H1 (cell line): ENCODE measurements around the gene UBR2. TPM values are rescaled to one million over a fixed set of nuclear protein-coding genes. Genes with fewer than 3 reads are reported as not detected.

ENCODE experiments used
- TBP ChIP-seq: IDR thresholded peaks from 2 replicates; pipeline ENCODE4 v1.6.1; 2011; ENCODE audit warnings: low read depth, low read length, improper control_type of control experiment
- polyA plus RNA-seq, 7 experiments: library from polyadenylated mRNA; depleted of rRNA in 3 of 7; stranded (reverse) in 5 of 7; unstranded in 2 of 7; fragments of >200 nt in 5 of 7; fragments of 200-250 nt in 2 of 7; gene quantifications; 1 replicate in 5 of 7; 2 replicates in 1 of 7; 4 replicates in 1 of 7; pipeline versions ENCODE4 v1.2.1 to v1.2.3, GENCODE V29; 2011 to 2013; ENCODE audit warnings: missing spikeins in 2 of 7, mixed read lengths in 2 of 7
- total RNA-seq: library from RNA; stranded (reverse); fragmentation: NEBNext Ultra II Directional; extraction: Animal tissue kit (Norgen Biotek cat#: 25700); gene quantifications from 2 replicates; pipeline ENCODE4 v1.2.1, GENCODE V29; 2021
- TF ChIP-seq, protein P1 (sequence below): IDR thresholded peaks from 2 replicates; pipeline ENCODE4 v1.6.1; 2012; ENCODE audit warnings: inconsistent platforms

Gene UBR2
- total and polyA plus RNA-seq, 2 of the 8 experiments (the other 6 are each of a cell fraction or from before 2014, with no cell fraction given): 6.5 to 19.5 TPM

DNA sequence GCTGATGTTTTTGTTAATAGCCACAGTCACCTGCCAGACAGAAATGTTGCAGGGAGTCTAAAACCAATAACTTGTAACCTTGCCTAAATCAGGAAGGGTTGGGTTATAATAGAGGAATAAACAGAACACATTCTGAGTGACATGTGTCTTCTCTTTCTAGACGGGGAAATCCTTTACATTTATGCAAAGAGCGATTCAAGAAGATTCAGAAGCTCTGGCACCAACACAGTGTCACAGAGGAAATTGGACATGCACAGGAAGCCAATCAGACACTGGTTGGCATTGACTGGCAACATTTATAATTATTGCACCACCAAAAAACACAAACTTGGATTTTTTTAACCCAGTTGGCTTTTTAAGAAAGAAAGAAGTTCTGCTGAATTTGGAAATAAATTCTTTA, 127.0 kb downstream of the UBR2 start (continued):
- TF ChIP-seq, protein P1, sequence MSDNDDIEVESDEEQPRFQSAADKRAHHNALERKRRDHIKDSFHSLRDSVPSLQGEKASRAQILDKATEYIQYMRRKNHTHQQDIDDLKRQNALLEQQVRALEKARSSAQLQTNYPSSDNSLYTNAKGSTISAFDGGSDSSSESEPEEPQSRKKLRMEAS: no peak
- TF ChIP-seq TBP: no peak
